ENCODE results near the gene CAVIN4.

CAVIN4 gene

GRCh38 chr9:100577776-100578448 is at the start of gene CAVIN4:
CAVIN4 (plus strand) TSS chr9:100578079; CDS start chr9:100578144, 65 bp downstream.
- no peak for DNase-seq

GRCh38 chr9:100534401-100534800 is 43.5 kb upstream of the CAVIN4 start:
- no peak for DNase-seq

DNA sequence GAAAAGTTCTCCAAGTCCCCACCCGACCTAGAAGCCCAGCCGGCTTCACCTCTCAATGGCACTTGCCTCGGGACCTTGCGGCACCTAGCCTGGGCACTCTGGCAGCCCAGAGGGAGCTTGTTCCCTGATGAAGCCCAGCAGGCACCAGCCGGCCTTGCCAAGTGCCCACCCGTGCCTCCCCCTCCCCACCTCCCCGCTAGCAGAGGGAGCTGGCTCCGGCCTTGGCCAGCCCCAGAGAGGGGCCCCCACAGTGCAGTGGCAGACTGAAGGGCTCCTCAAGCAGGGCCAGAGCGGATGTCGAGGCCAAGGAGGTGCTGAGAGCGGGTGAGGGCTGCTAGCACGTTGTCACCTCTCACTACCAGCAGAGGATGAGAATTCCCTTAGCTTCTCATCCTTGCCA is 37.6 kb upstream of the CAVIN4 start:
- DNase-seq = no peak

DNA sequence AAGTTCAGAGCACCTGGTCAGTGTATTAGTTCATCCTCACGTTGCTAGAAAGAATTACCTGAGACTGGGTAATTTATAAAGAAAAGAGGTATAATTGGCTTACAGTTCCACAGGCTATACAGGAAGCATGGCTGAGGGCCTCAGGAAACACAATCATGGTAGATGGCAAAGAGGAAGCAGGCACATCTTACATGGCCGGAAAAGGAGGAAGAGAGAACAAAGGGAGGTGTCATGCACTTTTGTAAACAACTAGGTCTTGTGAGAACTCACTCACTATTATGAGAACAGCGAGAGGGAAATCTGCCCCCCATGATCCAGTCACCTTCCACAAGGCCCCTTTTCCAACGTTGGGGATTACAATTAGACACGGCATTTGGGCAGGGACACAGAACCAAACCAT is 28.8 kb upstream of the CAVIN4 start:
- no peak for DNase-seq

GRCh38 chr9:100554935-100555401 is 22.9 kb upstream of the CAVIN4 start:
- no peak for DNase-seq

- DNase-seq = no peak
These were observed 22.4 kb upstream of the CAVIN4 start for GRCh38 chr9:100555471-100555870.

GRCh38 chr9:100557053-100557452 is 20.8 kb upstream of the CAVIN4 start:
- DNase-seq = no peak

DNA sequence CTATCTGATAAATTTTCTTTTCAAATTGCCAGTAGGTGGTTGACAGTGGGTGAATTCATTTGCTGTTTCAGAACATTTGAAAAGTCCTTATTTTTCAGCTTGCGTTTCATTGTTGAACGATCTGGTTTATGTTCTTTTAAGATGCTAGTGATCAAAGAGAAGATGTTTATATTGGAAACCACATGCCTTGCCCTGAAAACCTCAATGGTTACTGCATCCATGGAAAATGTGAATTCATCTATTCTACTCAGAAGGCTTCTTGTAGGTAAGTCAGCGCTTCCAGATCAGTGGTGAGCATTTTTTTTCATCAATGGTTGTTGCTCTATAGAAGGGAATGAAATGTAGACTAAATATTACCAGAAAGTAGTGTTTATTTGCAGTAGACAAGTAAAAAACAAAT is 16.6 kb upstream of the CAVIN4 start:
- no peak for DNase-seq

DNA sequence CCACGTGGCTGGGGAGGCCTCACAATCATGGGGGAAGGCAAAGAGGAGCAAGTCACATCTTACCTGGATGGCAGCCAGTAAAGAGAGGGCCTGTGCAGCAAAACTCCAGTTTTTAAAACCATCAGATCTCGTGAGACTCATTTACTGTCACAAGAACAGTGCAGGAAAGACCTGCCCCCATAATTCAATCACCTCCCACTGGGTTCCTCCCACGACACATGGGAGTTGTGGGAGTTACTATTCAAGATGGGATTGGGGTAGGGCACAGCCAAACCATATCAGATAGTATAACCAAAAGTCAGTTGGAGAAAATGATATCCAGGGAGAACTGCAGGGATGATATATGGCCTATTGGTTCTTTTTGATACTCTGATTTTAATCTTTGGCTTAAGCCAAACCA is 10.0 kb upstream of the CAVIN4 start:
- DNase-seq = no peak

GRCh38 chr9:100573655-100574260 is 4.1 kb upstream of the CAVIN4 start:
- DNase-seq = no peak

DNA sequence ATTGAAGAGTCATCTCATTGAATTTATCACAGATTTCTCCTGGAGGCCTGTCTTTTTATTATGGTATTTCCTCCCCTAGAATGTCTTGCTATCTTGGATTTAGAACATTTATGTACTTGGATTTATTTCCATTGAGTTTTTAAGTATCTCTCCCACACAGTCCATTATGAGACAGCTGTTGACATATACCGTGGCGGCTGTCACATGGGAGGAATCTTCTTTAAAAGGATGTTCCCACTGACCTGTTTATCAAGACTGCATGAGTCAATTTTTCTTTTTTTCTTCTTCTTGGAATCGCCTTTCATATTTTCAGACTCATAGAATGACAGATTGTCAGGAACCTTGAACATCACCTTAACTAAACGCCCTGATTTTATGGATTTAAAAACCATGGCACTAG is 2.9 kb upstream of the CAVIN4 start:
- no peak for DNase-seq

DNA sequence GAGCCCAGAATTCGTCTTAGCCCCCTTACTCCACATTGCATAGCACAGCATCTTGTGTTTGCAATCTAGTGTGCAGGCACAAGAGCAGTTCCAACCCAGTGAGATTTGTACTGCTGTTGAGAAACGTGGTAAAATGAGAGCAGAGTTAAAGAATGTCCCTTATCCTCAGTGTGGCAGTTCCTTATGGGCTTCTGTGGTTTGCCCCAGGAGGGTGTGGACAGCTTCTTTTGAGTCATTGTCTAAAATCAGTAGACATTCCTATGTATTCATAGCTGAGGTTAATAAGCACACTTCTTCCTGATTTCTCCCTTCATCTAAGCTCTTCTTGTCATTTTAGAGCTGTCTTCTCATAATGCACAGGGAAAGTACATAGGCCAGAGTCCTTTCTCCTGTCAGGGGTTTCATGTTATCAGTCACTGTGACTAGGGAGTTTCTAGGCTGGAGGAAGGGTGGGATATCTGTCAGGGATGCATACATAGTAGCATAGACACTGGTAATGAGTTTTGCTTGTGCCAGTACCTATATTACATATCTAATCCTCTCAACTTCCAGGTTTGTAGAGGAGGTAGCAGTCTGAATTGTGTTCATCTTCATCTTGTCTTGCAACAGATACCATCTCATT is 2.0 kb upstream of the CAVIN4 start:
- no peak for DNase-seq

DNA sequence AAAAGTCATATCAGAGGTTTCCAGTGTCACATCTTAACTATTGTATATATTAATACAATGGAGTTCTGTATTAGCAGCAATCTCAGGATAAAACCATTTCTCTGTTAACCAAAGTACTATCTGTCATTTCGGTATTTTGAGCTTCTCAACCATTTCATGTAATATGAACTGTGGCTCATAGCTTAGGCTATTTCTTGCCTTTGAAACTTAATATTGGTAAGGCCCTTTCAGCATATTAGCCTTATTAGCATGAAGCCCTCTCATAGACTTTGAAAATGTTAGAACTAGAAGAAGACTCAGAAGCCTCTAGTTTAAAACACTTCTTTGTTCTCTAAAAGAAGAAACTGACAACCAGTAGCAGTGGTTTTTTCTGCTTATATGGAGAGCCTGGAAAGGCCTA is 731 bp downstream of the CAVIN4 start:
- no peak for DNase-seq

DNA sequence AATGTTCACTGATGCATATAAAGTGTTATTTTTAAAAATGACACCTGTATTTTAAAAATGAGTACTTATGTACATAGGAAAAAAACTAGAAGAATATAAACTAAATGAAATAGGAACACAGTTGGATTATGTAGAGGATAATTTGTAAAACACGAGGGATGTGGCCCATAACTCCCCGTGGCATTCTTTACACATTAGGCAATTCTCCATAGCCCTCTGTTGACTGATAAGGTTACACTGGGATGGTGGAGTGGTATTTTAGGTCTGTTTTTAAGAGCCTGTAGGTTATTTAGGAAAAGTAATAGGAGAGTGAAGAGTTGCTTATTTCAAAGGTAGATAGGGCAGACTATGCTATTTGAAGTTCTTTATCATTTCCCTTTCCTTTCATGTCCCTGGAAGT is 1.8 kb downstream of the CAVIN4 start:
- DNase-seq = no peak

DNA sequence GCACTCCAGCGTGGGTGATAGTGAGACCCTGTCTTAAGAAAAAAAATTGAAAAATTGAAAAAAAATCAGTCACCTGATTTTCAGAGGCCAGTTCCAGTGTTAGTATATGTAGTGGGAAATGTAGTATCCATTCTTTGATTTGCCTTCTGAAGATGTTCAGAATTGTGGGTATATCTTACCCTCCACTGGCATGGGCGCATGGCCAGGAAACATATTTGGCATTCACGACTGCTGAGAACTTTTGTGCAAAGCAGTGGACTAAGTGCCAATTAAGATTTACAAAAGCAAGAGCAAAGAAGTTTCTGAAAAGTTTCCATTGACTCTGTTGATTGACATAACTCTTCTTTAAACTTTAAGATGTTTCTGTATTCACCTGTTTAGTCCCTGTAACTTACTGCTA is 2.4 kb downstream of the CAVIN4 start:
- no peak for DNase-seq

DNA sequence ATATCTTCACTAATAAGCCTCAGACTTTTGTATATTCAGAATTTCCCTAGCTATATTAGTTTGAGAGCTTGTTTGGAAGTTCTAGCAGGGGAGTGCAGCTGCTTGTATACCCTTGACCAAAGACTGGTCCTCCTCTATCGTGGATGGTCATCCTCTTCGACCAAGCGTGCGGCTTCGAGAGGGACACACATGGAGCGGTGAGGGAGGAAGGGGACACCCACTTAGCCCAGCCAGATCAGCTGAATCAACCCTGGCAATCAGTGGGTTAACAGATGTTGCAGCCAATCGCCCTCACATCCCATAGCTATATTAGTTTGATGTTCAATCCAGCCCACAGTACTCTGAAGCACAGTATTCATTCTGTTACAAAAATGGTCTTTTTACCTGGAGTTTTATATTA is 3.2 kb downstream of the CAVIN4 start:
- DNase-seq = no peak

GRCh38 chr9:100581661-100582060 is 3.8 kb downstream of the CAVIN4 start:
- no peak for DNase-seq

DNA sequence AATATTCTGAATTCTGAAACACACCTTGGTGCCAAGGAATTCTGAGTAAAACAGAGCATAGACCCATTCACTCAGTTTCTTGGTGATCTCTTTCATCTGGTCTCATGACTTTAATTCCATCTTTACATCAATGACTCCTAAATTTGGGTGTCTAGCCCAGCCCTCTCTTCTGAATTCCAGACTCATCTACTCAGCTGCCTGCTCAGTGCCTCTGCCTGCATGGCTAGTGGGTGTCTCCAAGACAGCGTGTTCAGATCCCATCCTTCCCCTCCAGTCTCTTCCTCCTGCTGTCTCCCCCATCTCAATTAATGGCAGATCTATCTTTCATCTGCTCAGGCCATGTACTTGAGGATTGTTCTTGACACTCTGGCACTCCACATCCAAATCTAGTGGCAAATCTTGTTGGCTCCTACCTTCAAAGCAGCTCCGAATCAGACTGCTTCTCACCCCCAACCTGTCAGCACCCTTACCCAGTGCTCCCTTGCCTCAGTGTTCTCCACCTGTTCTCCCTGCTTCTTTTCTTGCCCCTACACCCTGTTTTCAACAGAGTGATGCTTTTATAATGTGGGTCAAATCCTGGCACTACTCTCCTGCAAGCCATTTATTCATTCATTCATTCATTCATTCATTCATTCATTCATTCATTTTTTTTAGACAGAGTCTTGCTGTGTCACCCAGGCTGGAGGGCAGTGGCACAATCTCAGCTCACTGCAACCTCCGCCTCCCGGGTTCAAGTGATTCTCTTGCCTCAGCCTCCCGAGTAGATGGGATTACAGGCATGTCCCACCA is 5.3 kb downstream of the CAVIN4 start:
- no peak for DNase-seq

DNA sequence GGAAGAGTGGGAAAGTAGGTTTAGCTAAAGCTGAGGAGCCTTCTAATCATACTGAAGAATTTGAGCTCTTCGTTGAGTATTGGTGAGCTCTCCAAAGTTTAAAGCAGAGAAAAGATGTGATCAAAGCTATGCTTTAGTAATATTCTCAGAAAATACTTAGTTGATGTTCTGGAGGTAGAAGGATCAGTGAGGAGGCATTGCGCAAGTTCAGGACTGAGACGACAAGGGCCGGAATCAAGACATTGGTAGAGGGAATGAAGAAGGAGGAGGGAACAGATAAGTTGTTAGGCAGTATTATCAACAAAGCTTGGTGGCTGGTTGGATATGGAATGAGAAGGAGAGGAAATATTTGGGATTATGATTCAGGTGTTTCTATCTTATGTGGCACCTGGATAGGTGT is 7.1 kb downstream of the CAVIN4 start:
- no peak for DNase-seq

DNA sequence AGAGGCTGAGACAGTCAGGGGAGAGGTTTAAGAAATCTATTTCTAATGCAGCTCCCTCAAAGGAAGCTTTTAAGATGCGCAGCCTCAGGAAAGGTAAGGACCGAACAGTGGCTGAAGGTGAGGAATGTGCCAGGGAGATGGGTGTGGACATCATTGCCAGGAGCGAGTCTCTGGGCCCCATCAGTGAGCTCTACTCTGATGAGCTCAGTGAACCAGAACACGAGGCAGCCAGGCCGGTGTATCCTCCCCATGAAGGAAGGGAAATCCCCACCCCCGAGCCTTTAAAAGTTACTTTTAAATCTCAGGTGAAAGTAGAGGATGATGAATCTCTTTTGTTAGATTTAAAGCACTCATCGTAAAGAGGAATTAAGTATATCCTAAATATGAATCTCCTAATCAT is 8.2 kb downstream of the CAVIN4 start:
- no peak for DNase-seq

- no peak for DNase-seq
These were observed 9.5 kb downstream of the CAVIN4 start for GRCh38 chr9:100587375-100587774.

DNA sequence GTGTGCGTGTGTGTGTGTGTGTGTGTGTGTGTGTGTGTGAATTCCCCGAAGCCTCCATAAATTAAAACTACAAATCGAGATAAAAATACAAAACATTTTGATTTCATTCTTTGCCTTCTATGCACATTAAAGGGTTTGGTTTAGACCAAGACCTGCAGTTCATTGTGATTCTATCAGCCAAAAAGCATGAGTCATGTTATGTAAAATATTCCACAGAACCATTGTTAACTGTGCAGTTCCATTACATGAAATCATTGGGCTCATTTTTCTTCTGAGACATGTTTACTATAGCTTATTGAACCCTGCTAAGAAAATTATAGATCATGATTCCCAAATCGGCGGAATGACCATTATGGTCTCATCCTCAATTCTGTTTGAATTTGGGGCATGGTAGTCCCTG is 11.7 kb downstream of the CAVIN4 start:
- no peak for DNase-seq

DNA sequence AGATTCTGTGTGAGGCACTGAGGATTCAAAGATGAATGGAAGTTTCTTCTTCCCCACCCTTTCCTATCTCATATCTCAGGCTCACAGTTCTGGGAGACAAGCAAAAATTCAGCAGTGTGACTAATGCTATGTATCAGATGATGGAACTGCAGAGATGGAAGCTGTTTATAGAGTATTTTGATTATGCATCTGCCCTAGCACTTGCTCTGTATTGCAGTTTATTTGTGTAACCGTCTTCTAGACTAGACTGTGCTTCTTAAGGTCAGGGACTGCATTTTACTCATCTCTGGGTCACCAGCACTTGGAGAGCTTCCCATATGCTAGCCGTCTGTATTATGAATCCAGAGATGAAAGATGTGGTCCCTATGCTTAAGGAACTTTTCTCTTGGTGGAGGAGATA is 12.6 kb downstream of the CAVIN4 start:
- DNase-seq = no peak

GRCh38 chr9:100591139-100591538 is 13.3 kb downstream of the CAVIN4 start:
- DNase-seq = no peak
